HG02571 (cell line): ENCODE results near the gene ZNF516.
"Not testable (repeated sequence)": the region's sequence is repeated elsewhere in the genome, so short reads cannot be mapped to it uniquely, and the experiment has no call there.

Source experiments
- ATAC-seq: cut with Tn5 transposase; IDR thresholded peaks from one replicate; pipeline ENCODE4 v1.9.1; 2021; ENCODE audit warnings: mild to moderate bottlenecking, moderate library complexity; ENCODE audit not compliant: unreplicated experiment

ZNF516 gene

GRCh38 chr18:76490670-76491472 lies 4.2 kb downstream of the ZNF516 start:
- ATAC-seq: no peak

- no peak for ATAC-seq
These were observed 5.0 kb downstream of the ZNF516 start for GRCh38 chr18:76490033-76490432.

DNA sequence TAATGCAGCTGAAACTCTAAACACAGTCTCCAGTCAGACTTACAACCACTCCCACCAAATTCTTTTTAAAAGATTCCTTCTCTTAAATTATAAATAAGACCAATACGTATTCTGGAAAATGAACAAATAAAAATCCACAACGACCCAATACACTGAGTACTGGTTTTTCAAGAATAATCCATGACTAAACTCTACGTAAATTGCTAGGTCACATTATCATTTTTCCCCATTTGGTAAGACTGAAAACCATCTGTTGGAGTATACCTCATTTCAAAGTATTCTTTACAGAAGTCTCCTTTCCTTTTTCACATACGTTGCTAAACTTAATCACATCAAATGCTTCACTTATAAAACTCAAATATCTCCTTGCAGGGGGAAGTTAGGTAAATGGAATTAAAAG lies 6.0 kb downstream of the ZNF516 start:
- ATAC-seq: no peak

DNA sequence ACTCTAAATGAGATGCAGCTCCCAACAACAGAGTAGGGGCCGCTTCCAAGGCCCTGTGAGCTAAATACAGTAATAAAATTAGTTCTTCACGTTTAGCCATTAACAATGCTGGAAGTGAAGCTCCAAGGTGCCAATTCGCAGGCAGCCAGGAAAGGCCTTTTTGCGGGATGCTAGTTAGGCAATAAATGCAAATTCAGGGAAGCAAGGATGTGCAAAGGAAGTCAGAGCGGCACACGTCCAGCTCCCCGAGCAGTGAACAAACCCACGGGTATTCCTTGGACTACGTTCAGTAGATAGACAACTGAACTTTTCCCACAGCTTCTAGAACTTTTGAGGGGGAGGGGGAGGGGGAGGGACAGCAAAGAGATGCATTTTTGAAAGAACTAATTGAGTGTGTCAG lies 6.9 kb downstream of the ZNF516 start:
- ATAC-seq: no peak

DNA sequence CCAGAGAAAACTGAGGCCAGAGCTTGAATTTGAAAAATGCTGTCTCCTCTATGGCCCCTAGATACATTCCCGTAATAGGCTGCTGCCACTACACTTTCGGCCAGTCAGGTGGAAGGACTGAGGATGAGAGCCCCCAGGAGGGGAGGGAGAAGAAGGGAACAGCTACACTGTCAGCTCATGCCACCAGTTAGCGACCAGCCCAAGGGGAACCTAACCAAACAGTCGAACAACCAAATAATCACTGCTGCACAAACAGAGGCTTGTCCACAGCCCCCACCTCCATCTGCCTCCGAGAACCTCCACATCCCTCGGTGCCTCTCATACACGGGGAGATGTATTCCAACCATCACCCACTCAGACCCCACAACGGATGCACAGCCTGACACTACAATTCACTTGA lies 7.3 kb downstream of the ZNF516 start:
- ATAC-seq: no peak

DNA sequence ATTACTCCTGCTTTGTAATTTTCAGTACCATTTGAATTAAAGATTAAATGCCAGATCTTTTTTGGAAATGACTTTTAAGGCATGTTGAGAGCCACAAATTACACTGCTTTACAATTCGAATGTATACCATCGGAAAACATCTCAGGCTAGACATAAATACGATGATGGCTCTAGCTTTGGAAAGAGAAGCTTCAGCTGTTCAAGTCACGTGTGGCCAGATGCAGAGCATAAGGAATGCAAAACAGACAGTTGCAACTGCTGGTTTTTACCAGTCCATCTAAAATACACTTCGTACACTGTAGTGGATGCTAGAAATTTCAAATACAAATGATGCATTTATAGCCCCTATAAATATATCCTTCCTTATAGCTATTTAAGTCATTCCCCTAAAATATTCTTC lies 8.0 kb downstream of the ZNF516 start:
- no peak for ATAC-seq

- no peak for ATAC-seq
These were observed 8.5 kb downstream of the ZNF516 start for GRCh38 chr18:76486574-76486973.

DNA sequence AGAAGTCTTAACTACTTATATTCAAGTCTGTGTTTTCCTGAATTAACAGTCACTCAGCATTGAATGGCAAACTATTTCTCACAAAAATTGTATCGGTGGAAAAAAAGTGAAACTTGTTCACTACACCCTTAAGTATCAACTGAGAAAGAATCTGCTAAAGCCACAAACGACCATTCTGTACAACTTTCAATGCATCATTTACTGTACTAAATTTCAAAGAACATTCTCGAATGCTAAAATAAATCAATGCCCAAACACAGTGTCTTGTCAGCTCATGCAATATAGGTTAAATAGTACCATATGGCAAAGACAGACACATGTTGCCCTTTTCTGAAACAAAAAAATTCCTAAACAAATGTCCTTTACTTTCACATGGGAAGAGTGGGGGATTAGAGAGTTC lies 9.0 kb downstream of the ZNF516 start:
- no peak for ATAC-seq

DNA sequence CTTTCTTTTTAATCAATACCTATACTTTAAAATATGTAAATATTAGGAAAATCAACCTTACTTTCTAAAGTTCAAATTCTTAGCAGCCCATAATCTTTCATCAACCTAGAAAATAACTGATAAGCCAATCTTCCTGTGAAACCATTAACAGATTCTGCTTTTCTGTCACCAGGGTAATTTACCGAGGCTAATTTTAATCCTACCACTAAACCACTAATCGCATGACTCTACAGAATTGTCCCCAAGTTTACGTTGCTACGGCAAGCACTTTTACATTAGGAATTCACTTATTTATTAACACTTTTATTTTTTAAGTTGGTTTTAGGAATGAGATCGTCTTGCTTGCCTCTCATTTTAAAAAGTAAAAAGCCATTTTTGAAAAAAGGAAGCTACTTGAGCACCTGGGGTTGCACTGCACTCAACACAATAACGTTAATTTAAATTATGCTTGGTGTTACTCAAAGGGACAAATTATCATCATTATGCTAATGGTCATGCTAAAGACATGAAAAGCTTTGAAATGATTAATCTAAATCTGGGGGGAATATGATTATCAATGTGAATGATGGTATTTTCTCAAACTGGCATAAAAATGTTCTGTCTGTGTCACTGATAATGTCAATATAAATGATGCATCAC lies 10.2 kb downstream of the ZNF516 start:
- ATAC-seq: no peak

- no peak for ATAC-seq
These were observed 11.3 kb downstream of the ZNF516 start for GRCh38 chr18:76483780-76484179.

- ATAC-seq: no peak
These were observed 11.9 kb downstream of the ZNF516 start for GRCh38 chr18:76482971-76483691.

DNA sequence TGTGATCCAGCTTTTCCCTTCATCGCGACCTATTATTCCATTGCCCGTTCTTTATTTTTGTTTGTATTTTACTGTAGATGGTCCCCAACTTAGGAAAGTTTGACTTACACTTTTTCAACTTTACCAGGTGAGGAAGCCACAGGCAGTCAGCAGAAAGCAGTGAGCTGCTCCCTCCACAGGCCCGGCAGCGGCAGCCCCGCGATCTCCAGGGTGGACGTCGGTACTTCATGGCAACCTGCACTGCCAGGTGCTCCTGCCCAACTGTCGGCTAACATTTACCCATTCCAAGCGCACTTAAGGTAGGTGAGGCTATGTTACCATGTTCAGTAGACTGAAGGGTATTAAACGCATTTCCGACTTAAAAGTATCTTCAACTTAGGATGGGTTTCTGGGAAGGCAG lies 12.8 kb downstream of the ZNF516 start:
- no peak for ATAC-seq

GRCh38 chr18:76480913-76481312 lies 14.1 kb downstream of the ZNF516 start:
- no peak for ATAC-seq

GRCh38 chr18:76479351-76480238 lies 15.4 kb downstream of the ZNF516 start:
- ATAC-seq: no peak

GRCh38 chr18:76476665-76477561 lies 18.1 kb downstream of the ZNF516 start:
- ATAC-seq: no peak

DNA sequence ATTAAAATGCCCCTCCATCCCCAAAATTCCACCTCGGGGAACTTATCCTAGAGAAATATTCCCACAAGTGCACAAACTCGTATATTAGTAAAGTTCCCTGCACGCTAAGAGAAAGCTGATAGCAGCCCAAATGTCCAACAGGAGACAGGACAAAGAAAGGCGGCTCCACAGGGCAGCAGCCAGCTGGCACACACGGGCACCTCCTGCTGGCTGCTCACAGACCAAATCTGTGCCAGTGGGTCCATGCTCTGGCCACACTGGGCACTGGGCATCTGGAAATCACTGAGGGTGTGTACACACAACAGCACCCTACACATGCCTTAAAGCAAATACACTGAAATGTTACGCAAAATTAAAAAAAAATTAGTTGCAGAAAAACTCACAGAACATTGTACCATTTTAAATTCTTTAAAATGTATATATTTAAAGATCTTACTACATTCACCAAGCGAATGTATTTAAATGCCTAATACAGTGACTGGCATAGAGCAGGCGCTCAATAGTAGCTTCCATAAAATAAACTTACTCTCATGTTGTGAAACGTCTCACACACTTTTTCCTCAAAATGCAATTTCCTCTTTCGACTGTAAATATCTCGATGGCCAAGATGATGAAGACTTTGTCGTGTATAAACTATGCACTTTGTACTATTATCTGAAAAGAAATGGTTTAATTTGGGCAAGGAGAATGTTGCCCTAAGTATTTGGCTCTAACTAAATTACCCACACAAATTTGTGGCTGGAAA lies 19.4 kb downstream of the ZNF516 start:
- ATAC-seq: no peak

DNA sequence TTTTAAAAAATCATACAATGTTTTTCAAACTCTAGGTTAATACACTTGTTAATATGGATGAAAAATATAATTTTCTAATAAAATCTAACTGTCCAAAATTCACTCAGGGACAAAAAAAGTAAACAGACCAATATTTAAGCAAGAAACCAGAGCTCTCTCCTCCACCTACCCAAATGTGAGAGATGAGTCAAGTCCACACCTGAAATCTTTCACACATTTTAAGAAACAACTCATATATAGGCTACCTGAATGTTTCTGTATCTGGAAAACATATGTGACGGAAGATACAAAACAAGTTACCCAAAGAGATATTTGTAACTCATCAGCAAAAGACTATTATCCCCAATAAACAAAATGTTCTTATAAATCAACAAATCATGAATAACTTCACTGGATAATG lies 20.2 kb downstream of the ZNF516 start:
- no peak for ATAC-seq

DNA sequence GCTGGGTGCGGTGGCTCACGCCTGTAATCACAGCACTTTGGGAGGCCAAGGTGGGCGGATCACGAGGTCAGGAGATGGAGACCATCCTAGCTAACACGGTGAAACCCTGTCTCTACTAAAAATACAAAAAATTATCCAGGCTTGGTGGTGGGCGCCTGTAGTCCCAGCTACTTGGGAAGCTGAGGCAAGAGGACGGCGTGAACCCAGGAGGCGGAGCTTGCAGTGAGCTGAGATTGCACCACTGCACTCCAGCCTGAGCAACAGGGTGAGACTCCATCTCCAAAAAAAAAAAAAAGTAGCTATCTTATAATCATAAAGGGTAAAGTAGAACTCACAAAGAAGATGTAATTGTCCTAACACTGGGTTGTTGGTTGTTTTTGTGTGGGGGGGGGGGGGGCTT lies 21.5 kb downstream of the ZNF516 start:
- not testable (repeated sequence) for ATAC-seq

DNA sequence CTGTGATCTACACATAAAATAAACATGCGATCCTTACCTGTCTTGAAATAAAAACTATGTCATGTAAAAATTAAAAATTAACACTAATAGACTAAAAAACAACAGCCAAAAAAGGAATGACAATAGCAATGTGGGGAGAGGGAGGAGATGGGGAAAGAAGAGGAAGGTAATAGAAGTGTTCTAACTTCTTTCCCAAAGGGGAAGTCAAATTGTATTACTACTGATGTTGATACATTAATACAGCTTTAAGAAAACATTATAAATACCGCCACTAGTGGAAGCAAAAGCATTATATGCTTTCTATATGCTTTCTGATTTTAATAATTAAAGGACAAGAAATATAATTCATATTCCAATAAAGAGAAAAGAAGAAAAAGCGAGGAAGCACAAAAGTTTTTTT lies 22.2 kb downstream of the ZNF516 start:
- ATAC-seq: no peak
